ENCODE data around the gene PALM. TPM values are rescaled to one million over a fixed set of nuclear protein-coding genes. Genes with fewer than 3 reads are reported as not detected.
"Not testable (repeated sequence)": the region's sequence is repeated elsewhere in the genome, so short reads cannot be mapped to it uniquely, and the experiment has no call there.

Gene PALM
- total and polyA plus RNA-seq, 9 donors, result 2.9 to 169 (median 118) TPM

DNA sequence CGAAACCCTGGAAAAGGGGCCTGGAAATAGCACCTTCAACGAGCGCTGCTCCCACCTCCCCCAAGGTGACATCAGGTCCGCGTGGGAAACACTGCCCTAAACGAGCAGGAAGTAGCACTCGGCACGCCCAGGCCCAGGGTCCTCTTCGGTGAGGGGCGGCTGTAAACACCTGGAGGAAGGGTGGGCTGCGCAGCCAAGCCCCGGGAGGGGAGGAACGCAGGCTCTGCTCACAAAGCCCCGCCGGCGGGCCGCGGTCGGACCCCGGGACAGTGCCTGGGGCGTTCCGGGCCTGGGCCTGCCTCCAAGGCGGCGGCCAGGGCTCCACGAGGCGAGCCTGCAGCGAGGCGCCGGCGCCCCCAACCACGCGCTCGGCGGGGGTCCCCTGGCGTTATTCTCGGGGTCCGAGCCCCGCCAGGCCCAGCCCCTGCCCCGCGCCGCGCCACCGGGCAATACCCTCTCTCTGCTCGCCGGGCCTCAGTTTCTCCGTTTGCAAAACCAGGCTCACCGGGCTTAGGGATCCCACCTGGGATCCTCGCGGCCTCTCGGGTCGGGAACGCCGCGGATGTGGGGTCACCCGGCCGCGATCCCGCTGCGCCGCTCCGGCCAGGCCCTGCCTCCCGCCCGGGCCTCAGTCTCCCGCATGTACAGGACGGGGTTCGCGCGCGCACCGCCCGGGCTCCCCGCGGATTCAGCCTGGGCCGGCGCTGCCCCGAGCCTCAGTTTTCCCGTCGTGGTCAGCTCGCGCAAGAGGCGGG, 46.4 kb upstream of the PALM start:
- TF ChIP-seq EP300 (IDR thresholded peaks at IDR 0.05), result no peak
- TF ChIP-seq, protein P1, sequence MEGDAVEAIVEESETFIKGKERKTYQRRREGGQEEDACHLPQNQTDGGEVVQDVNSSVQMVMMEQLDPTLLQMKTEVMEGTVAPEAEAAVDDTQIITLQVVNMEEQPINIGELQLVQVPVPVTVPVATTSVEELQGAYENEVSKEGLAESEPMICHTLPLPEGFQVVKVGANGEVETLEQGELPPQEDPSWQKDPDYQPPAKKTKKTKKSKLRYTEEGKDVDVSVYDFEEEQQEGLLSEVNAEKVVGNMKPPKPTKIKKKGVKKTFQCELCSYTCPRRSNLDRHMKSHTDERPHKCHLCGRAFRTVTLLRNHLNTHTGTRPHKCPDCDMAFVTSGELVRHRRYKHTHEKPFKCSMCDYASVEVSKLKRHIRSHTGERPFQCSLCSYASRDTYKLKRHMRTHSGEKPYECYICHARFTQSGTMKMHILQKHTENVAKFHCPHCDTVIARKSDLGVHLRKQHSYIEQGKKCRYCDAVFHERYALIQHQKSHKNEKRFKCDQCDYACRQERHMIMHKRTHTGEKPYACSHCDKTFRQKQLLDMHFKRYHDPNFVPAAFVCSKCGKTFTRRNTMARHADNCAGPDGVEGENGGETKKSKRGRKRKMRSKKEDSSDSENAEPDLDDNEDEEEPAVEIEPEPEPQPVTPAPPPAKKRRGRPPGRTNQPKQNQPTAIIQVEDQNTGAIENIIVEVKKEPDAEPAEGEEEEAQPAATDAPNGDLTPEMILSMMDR (IDR thresholded peaks at IDR 0.05), result no peak
- no peak for TF ChIP-seq POLR2A (IDR thresholded peaks at IDR 0.05)
- Histone ChIP-seq H3K36me3 (no peaks in the 10 kb centered on the region), H3K4me3 (peak overlapping the region; percentile 86), H3K4me1 (ENCODE audit: insufficient read depth) (peaks cover 30% of the 10 kb centered on the region), H3K27ac (peak overlapping the region; percentile 67 to 69), H3K27me3 (no peaks in the 10 kb centered on the region), H3K9me3 (no peaks in the 10 kb centered on the region)
- WGBS, 3 donors, result 0 to 1% (median 0%) methylated on average over 53 to 81 of the region's 81 CpGs
- intact Hi-C loops (cut with DNase I), result loop anchor here in 2 of 4 donors (5.0 to 10.0 kb wide), 2 partner anchors 70 to 232 kb away; partner anchors contain the start of genes MED16 (in 1 of the 2) and RNU6-9 (in 1 of the 2)
- DNase-seq, result peak in 1 of 5 donors; percentile 63

DNA sequence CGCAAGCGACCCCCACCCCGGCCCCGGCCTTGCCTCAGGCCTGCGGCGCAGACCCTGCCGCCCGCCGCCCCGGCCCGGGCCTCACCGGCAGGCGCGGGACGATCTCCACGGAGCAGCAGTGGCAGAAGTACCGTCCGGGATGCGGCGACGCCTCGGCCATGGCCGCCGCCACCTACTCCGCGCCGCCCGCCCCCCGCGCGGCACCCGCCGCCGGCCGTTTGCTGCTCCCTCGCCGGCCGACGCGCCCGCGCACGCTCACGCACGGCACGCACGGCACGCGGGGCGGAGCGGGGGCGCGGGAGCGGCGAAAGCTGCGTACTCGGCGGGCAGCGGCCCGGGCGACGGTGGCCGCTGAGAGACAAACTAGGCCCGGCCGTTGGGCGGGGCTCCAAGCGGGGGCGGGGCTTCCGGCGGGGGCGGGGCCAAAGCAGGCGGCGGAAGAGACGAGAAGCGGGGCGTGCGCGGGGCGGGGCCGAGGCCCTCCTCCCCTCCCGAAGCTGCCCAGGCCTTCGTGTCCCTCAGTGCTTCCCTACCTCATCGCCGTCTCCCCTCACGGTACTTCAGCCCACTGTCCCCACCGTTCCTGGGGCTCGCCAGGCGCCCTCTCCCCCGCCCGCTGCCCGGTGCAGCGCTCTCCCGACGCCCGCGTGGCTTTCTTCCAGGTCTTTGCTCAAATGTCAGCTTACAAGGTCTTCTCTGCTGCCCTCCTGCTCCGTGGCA, 45.6 kb upstream of the PALM start, which contains the start of gene RNF126:
RNF126 (minus strand) TSS at position 253 of the 720 bp plus-strand sequence; CDS start at position 160, 93 bp downstream.
- Histone ChIP-seq H3K9me3 (no peaks in the 10 kb centered on the region), H3K27me3 (no peaks in the 10 kb centered on the region), H3K4me3 (peak within 1 kb of the TSS; percentile 86), H3K4me1 (ENCODE audit: insufficient read depth) (peaks cover 26% of the 10 kb centered on the region), H3K36me3 (no peaks in the 10 kb centered on the region), H3K27ac (peak within 1 kb of the TSS; percentile 69 to 84)
- no peak for TF ChIP-seq EP300 (IDR thresholded peaks at IDR 0.05)
- peak; percentile 41 for TF ChIP-seq POLR2A (IDR thresholded peaks at IDR 0.05)
- intact Hi-C loops (cut with DNase I), result loop anchor here in 2 of 4 donors (5.0 to 10.0 kb wide), 2 partner anchors 69 to 232 kb away; partner anchors contain the start of genes MED16 (in 1 of the 2) and RNU6-9 (in 1 of the 2)
- DNase-seq, result peak; percentile 87 to 97 (median 93)
- WGBS, 3 donors, result 0 to 1% (median 1%) methylated on average over 35 to 97 of the region's 97 CpGs

DNA sequence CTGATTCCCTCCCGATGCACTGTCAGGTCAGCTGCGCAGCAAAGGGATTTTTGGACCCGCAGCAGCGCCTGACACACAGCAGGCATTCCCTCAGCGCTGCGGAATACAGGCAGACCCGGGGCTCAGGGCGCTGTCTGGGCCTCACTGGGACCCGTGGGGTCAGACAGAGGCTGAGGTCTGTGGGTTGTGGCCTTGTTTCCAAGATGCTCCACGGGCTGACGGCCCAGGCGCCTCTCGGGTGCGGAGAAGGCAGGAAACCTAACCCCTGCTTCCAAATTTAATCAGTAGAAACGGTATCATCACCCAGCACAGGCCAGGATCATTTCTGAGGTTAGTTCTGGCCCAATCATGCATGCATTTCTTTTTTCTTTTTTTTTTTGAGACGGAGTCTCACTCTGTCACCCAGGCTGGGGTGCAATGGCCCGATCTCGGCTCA, 45.0 kb upstream of the PALM start:
- Histone ChIP-seq H3K27me3 (no peaks in the 10 kb centered on the region), H3K36me3 (no peaks in the 10 kb centered on the region), H3K4me3 (peak overlapping the region; percentile 54), H3K27ac (peak overlapping the region; percentile 64 to 84), H3K4me1 (ENCODE audit: insufficient read depth) (peaks cover 26% of the 10 kb centered on the region), H3K9me3 (no peaks in the 10 kb centered on the region)
- no peak for DNase-seq
- 12 to 31% (median 23%) methylated on average over 18 of the region's 18 CpGs for WGBS, 3 donors
- TF ChIP-seq EP300 (IDR thresholded peaks at IDR 0.05) (no peak), POLR2A (IDR thresholded peaks at IDR 0.05) (no peak)
- TF ChIP-seq, protein P1 (IDR thresholded peaks at IDR 0.05), result no peak
- intact Hi-C loops (cut with DNase I), result loop anchor here in 3 of 4 donors (2.0 to 10.0 kb wide), 3 partner anchors 69 to 231 kb away; partner anchors contain the start of genes MED16 (in 1 of the 3) and RNU6-9 (in 1 of the 3)

DNA sequence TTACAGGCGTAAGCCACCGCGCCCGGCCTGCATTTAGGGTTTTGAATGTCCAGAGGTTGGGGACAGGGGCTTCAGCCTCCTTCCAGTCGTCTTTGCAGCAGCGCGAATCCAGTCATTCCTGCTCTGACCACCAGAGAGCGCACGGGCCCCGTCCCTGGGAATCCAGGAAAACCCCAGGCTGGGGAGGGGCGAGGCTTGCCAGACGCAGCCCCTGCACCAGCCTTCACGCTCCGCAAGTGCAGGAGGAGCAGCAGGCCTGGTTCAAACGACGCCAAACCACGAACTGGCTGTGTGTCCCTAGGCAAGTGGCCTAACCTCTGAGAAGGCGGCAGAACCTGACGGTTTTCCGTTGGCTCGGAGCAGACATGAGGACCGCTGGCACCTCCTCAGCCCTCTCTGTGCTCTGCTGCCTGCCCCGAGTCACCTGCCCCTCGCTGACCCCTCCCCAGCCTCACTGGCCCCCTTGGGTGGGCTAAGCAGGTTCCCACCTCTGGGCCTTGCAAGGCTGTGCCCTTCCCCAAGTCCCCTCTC, 43.8 kb upstream of the PALM start:
- 6 to 9% (median 7%) methylated on average over 21 to 24 of the region's 24 CpGs for WGBS, 3 donors
- Histone ChIP-seq H3K4me1 (ENCODE audit: insufficient read depth) (peaks cover 21% of the 10 kb centered on the region), H3K27ac (no peak overlapping the region), H3K27me3 (no peaks in the 10 kb centered on the region), H3K36me3 (no peaks in the 10 kb centered on the region), H3K4me3 (no peak overlapping the region), H3K9me3 (no peaks in the 10 kb centered on the region)
- peak; percentile 75 to 89 (median 87) for DNase-seq
- no peak for TF ChIP-seq EP300 (IDR thresholded peaks at IDR 0.05)
- TF ChIP-seq, protein P1 (IDR thresholded peaks at IDR 0.05), result peak; percentile 91 to 99 (median 96)
- intact Hi-C loops (cut with DNase I), result loop anchor here (2.0 to 10.0 kb wide), 3 partner anchors 67 to 230 kb away; partner anchors contain the start of genes MED16 (in 1 of the 4) and RNU6-9 (in 1 of the 4)

DNA sequence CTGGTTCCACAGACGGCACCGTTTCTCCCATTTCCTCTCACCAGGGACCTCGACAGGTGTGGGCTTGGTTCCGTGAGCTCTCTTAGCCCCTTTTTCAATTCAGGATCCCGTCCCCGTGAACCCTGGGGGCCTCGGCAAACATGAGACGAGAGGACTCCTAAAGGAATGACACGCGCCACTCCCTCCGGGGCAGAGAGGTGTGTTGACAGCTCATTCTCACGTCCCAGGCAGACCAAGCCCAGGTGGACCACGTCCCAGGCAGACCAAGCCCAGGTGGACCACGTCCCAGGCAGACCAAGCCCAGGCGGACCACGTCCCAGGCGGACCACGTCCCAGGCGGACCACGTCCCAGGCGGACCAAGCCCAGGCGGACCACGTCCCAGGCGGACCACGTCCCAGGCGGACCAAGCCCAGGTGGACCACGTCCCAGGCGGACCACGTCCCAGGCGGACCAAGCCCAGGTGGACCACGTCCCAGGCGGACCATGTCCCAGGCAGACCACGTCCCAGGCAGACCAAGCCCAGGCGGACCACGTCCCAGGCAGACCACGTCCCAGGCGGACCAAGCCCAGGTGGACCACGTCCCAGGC, 41.7 kb upstream of the PALM start:
- not testable (repeated sequence) for DNase-seq; H3K4me3 ChIP-seq; H3K4me1 ChIP-seq (ENCODE audit: insufficient read depth); H3K27me3 ChIP-seq; H3K9me3 ChIP-seq; H3K27ac ChIP-seq; H3K36me3 ChIP-seq
- intact Hi-C loops (cut with DNase I), result loop anchor here in 2 of 4 donors (5.0 to 10.0 kb wide), 2 partner anchors 65 to 228 kb away; partner anchors contain the start of genes MED16 (in 1 of the 2) and RNU6-9 (in 1 of the 2)
- WGBS, 3 donors, result 84 to 92% (median 87%) methylated on average over 25 to 32 of the region's 38 CpGs

DNA sequence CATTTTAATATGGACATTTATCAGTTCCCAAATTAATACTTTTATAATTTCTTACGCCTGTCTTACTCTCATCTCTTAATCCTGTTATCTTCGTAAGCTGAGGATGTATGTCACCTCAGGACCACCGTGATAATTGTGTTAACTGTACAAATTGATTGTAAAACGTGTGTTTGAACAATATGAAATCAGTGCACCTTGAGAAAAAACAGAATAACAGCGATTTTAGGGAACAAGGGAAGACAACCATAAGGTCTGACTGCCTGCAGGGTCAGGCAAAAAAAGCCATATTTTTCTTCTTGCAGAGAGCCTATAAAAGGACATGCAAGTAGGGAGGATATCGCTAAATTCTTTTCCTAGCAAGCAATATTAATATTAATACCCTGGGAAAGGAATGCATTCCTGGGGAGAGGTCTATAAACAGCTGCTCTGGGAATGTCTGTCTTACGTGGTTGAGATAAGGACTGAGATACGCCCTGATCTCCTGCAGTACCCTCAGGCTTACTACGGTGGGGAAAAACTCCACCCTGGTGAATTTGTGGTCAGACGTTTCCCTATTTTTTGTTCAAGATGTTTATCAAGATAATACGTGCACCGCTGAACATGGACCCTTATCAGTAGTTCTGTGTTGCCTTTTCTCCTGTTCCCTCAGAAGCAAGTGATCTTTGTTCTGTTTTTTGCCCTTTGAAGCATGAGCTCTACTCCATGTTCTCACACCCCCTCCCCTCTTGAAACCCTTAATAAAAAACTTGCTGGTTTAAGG, 39.9 kb upstream of the PALM start:
- WGBS, 3 donors, result 50 to 58% (median 51%) methylated on average over 12 of the region's 12 CpGs
- intact Hi-C loops (cut with DNase I), result loop anchor here in 2 of 4 donors (5.0 to 10.0 kb wide), 2 partner anchors 63 to 226 kb away; partner anchors contain the start of genes MED16 (in 1 of the 2) and RNU6-9 (in 1 of the 2)
- not testable (repeated sequence) for H3K4me1 ChIP-seq (ENCODE audit: insufficient read depth); H3K9me3 ChIP-seq; H3K4me3 ChIP-seq; H3K27ac ChIP-seq; H3K36me3 ChIP-seq; H3K27me3 ChIP-seq; DNase-seq
